ENCODE measurements around the gene YTHDF1. TPM values are rescaled to one million over a fixed set of nuclear protein-coding genes. Genes with fewer than 3 reads are reported as not detected.

Gene YTHDF1
- total RNA-seq, 4 donors from 2014 or later = 19.9 to 29.2 (median 22.9) TPM

DNA sequence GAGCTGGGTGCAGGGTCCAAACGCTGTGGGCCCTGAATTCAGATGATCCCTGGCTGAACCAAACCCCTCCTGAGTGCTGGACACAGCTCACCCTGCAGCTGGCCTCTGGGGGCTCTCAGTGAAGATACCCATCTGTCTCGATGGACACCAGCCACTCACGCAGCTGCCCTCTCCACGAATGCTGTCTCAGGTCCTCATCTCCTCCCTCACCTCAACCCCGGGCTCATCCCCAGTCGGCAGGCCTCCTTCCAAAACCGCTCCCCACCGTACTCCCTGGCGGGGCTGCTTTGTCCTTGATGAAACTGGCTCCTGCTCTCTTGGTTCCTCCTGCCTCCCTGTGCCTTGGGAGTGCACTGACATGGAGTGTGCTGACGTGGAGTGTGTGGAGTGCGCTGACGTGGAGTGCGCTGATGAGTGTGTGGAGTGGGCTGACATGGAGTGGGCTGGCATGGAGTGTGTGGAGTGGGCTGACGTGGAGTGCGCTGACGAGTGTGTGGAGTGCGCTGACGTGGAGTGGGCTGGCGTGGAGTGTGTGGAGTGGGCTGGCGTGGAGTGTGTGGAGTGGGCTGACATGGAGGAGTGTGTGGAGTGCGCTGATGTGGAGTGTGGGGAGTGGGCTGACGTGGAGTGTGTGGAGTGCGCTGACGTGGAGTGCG is 4.1 kb upstream of the YTHDF1 start:
- no peak overlapping the region for H3K4me3 ChIP-seq
- DNase-seq = no peak
- H3K9me3 ChIP-seq = no peaks in the 10 kb centered on the region
- no peak overlapping the region for H3K27ac ChIP-seq
- TF ChIP-seq, protein P1, sequence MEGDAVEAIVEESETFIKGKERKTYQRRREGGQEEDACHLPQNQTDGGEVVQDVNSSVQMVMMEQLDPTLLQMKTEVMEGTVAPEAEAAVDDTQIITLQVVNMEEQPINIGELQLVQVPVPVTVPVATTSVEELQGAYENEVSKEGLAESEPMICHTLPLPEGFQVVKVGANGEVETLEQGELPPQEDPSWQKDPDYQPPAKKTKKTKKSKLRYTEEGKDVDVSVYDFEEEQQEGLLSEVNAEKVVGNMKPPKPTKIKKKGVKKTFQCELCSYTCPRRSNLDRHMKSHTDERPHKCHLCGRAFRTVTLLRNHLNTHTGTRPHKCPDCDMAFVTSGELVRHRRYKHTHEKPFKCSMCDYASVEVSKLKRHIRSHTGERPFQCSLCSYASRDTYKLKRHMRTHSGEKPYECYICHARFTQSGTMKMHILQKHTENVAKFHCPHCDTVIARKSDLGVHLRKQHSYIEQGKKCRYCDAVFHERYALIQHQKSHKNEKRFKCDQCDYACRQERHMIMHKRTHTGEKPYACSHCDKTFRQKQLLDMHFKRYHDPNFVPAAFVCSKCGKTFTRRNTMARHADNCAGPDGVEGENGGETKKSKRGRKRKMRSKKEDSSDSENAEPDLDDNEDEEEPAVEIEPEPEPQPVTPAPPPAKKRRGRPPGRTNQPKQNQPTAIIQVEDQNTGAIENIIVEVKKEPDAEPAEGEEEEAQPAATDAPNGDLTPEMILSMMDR (IDR thresholded peaks at IDR 0.05) = no peak
- no peak for TF ChIP-seq POLR2A (IDR thresholded peaks at IDR 0.05)
- intact Hi-C loops (cut with DNase I) = no loop called here
- H3K4me1 ChIP-seq = peaks cover 8 to 20% (median 10%) of the 10 kb centered on the region in 3 donors
- H3K27me3 ChIP-seq = peaks cover 0 to 47% (median 0%) of the 10 kb centered on the region in 4 donors
- WGBS, 2 donors = 76 to 83% methylated on average over 20 to 22 of the region's 25 CpGs
- H3K36me3 ChIP-seq = no peaks in the 10 kb centered on the region

DNA sequence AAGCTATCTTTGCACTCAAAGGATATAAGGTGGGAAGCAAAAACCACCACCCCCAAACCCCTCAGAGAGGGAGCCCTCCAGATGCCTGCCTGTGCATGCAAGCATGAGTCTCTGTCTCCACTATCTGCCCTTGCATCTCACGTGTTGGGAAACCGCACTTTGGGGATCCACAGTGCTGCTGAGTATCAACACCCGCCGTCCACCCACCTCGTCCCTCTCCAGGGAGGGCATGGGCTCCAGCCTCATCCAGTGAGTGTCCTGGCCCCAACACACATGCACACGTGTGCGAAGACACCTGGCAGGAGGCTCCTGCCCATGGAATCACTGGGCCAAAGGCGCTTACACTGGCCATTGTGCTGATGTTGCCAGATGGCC is 3.5 kb upstream of the YTHDF1 start:
- no peak for TF ChIP-seq POLR2A (IDR thresholded peaks at IDR 0.05)
- TF ChIP-seq, protein P1 (IDR thresholded peaks at IDR 0.05) = no peak
- intact Hi-C loops (cut with DNase I) = no loop called here
- H3K9me3 ChIP-seq = no peaks in the 10 kb centered on the region

DNA sequence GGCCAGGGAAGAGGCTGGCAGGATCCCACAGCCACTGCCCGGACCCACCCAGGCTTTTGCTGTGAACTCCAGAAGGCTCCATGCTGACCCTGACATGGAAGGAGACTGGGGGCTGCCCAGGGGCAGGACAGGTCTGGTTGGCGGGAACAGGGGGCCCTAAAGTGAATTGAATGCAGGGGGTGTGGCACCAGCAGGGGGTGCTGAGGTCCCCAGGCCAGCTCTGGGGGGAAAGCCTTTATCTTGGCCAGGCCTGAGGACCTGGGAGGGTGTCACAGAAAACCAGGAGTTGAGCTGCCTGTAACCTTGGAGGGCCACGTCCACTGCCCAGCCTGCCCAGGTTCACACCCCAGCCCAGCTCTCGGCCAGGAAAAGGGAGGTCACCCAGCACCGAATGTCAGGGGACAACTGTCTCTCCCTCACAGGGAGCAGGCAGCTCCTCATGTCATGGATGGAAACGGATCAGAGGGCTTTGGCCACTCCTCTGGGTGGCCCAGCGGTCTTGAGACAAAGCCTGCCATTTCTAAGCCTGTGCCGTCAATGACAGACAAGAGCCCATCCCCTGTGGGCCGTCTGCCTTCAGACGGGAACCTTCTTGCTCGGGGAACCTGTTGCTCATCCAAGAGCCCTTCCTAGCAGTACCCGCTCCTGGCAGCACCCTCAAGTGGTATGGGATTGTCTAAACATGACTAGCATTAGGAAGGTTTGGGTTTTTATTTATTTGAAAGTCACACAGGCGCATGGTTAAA is 2.9 kb upstream of the YTHDF1 start:
- intact Hi-C loops (cut with DNase I) = no loop called here
- no peak for DNase-seq
- H3K9me3 ChIP-seq = no peaks in the 10 kb centered on the region
- no peak overlapping the region for H3K27ac ChIP-seq
- 70 to 77% methylated on average over 2 to 3 of the region's 13 CpGs for WGBS, 2 donors
- peaks cover 0 to 9% (median 0%) of the 10 kb centered on the region in 3 donors for H3K36me3 ChIP-seq
- peaks cover 17 to 24% (median 19%) of the 10 kb centered on the region in 3 donors for H3K4me1 ChIP-seq
- no peak overlapping the region for H3K4me3 ChIP-seq
- H3K27me3 ChIP-seq = peaks cover 0 to 47% (median 0%) of the 10 kb centered on the region in 4 donors
- TF ChIP-seq, protein P1 (IDR thresholded peaks at IDR 0.05) = no peak
- no peak for TF ChIP-seq POLR2A (IDR thresholded peaks at IDR 0.05)

More for the DNA sequence above, 3.5 kb upstream of the YTHDF1 start:
- no peak for DNase-seq
- H3K36me3 ChIP-seq = peaks cover 0 to 3% (median 0%) of the 10 kb centered on the region in 3 donors
- no peak overlapping the region for H3K4me3 ChIP-seq
- peaks cover 14 to 20% (median 16%) of the 10 kb centered on the region in 3 donors for H3K4me1 ChIP-seq
- H3K27me3 ChIP-seq = peaks cover 0 to 47% (median 0%) of the 10 kb centered on the region in 4 donors
- WGBS, 2 donors = 68 to 76% methylated on average over 4 to 6 of the region's 8 CpGs
- no peak overlapping the region for H3K27ac ChIP-seq

DNA sequence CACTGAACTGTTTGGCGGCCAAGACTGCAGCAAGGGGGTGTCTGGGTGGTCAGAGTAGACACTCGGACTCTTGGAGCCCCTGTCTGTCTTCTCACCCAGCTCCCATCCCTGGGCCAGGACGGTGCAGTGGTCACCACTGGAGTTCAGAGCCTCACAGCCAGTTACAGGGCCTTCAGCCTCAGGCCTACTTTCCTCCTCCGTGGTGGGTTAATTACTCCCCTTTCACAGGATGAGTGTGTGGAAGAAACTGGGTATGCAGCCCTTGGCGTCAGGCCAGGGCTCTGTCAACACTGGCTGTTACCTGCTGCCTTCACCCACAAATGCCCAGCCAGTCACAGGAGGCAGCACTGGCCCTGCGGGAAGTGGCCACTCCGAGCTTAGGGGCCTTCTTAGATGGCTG is 1.8 kb upstream of the YTHDF1 start:
- Histone ChIP-seq H3K4me1 (peaks cover 24 to 36% (median 26%) of the 10 kb centered on the region in 3 donors), H3K27ac (no peak overlapping the region), H3K36me3 (peaks cover 0 to 21% (median under 1%) of the 10 kb centered on the region in 3 donors), H3K9me3 (no peaks in the 10 kb centered on the region), H3K4me3 (no peak overlapping the region), H3K27me3 (peaks cover 0 to 41% (median 0%) of the 10 kb centered on the region in 4 donors)
- intact Hi-C loops (cut with DNase I) = no loop called here
- TF ChIP-seq, protein P1 (IDR thresholded peaks at IDR 0.05) = no peak
- no peak for TF ChIP-seq POLR2A (IDR thresholded peaks at IDR 0.05)
- no peak for DNase-seq
- 89% methylated on average over 5 of the region's 7 CpGs; no CpG with 5 or more reads in 1 of the 2 donors for WGBS, 2 donors

Measured in esophagus squamous epithelium (tissue), 5 donors.